HepG2 (cell line): ENCODE measurements around the gene LEF1. TPM values are rescaled to one million over a fixed set of nuclear protein-coding genes. Genes with fewer than 3 reads are reported as not detected.

Experiments
- ATAC-seq: fragments of 200-7000 bp; cut with Tn5 transposase; 3 replicates; pipeline ENCODE4 v1.9.1; 2020; ENCODE audit warnings: mild to moderate bottlenecking, moderate library complexity
- BruUV-seq: library from RNA; stranded (reverse); fragments of 400-500 nt; replicated peaks from 2 replicates; lab custom pipeline; 2021; lab: Mats Ljungman, UMichigan
- CTCF ChIA-PET: fragments of 300-600 bp; formaldehyde crosslinking; extraction: SDS; loops from one replicate; lab custom pipeline; 2021; ENCODE audit warnings: low total read pairs, inconsistent platforms, low intra/inter-chr PET ratio; lab: Yijun Ruan, JAX
- POLR2A ChIA-PET: fragments of 350-600 bp; sonication (Branson Sonifier 250); formaldehyde crosslinking; loops from one replicate; lab custom pipeline; 2020; ENCODE audit warnings: antibody characterized with exemption, inconsistent platforms; lab: Yijun Ruan, JAX
- DNase-seq: peaks from one replicate; pipeline ENCODE4 v3.0.0-alpha.2; 2015; ENCODE audit warnings: low spot score
- FAIRE-seq: peaks from 3 replicates; lab custom pipeline; 2011; peaks lifted over from hg19 to GRCh38; lab: Jason Lieb, UNC
- H2AFZ ChIP-seq: one replicate; pipeline ENCODE4 v1.6.1; 2011; ENCODE audit warnings: low read length, inconsistent platforms
- H3K27ac ChIP-seq: fragments of 300-600 bp; 3 replicates; pipeline ENCODE4 v1.8.0; 2011; ENCODE audit warnings: mixed run types, mild to moderate bottlenecking, mixed read lengths, low read length, inconsistent platforms; ENCODE audit not compliant: insufficient read depth; ENCODE audit errors: extremely low read length
- H3K27me3 ChIP-seq, 2 experiments: fragments of 200-600 bp in 1 of 2; 2 replicates in 1 of 2; 3 replicates in 1 of 2; pipeline versions ENCODE4 v1.6.0 to v1.8.0; 2011; ENCODE audit warnings: low read length in 2 of 2, mild to moderate bottlenecking in 2 of 2, moderate library complexity in 2 of 2, inconsistent platforms in 1 of 2; ENCODE audit not compliant: insufficient read depth in 2 of 2, control insufficient read depth in 1 of 2
- H3K36me3 ChIP-seq, 2 experiments: fragments of 200-600 bp in 1 of 2; replicated peaks in 1 of 2; 2 replicates in 1 of 2; 3 replicates in 1 of 2; pipeline versions ENCODE4 v1.5.1 to v1.8.0; 2011; ENCODE audit warnings: low read length in 2 of 2, inconsistent platforms in 1 of 2; ENCODE audit not compliant: insufficient read depth in 2 of 2, control insufficient read depth in 1 of 2
- H3K4me1 ChIP-seq: 2 replicates; pipeline ENCODE4 v1.5.1; 2012; ENCODE audit warnings: low read length, inconsistent platforms; ENCODE audit not compliant: insufficient read depth
- H3K4me2 ChIP-seq: 2 replicates; pipeline ENCODE4 v1.6.0; 2011; ENCODE audit warnings: low read depth, low read length, inconsistent platforms
- H3K4me3 ChIP-seq, 3 experiments: fragments of 200-600 bp in 1 of 3; sonication (generic), shearing (Covaris generic) in 1 of 3; replicated peaks in 1 of 3; 2 replicates each; pipeline ENCODE4 v1.5.1; 2011 to 2016; ENCODE audit warnings: low read length in 3 of 3, inconsistent platforms in 2 of 3, low read depth in 2 of 3, mild to moderate bottlenecking in 2 of 3, control low read depth in 1 of 3, mixed read lengths in 1 of 3; ENCODE audit not compliant: insufficient read depth in 1 of 3
- H3K79me2 ChIP-seq: one replicate; pipeline ENCODE4 v1.6.1; 2011; ENCODE audit warnings: low read length, inconsistent platforms; ENCODE audit not compliant: insufficient read depth
- H3K9ac ChIP-seq: 2 replicates; pipeline ENCODE4 v1.6.0; 2011; ENCODE audit warnings: mild to moderate bottlenecking, low read depth, low read length, inconsistent platforms; ENCODE audit not compliant: insufficient read depth
- H3K9me3 ChIP-seq: 2 replicates; pipeline ENCODE4 v1.5.1; 2012; ENCODE audit warnings: mild to moderate bottlenecking, low read length
- H4K20me1 ChIP-seq: 2 replicates; pipeline ENCODE4 v1.6.0; 2011; ENCODE audit warnings: inconsistent platforms, mild to moderate bottlenecking, low read length, moderate library complexity; ENCODE audit not compliant: insufficient read depth
- AGO1 ChIP-seq: fragments of 200-400 bp; formaldehyde crosslinking; IDR thresholded peaks from 2 replicates; pipeline ENCODE4 v1.6.1; 2017; ENCODE audit warnings: mild to moderate bottlenecking, low read depth, low read length, moderate library complexity; ENCODE audit not compliant: poor library complexity, severe bottlenecking
- BHLHE40 ChIP-seq: IDR thresholded peaks from 2 replicates; pipeline ENCODE4 v1.6.1; 2011; ENCODE audit warnings: low read length, improper control_type of control experiment
- EED ChIP-seq: sonication (generic); formaldehyde crosslinking; IDR thresholded peaks from 2 replicates; pipeline ENCODE4 v1.5.0; 2020; ENCODE audit warnings: mild to moderate bottlenecking, missing genetic modification reagents
- FOXM1 ChIP-seq: sonication (generic); formaldehyde crosslinking; IDR thresholded peaks from 2 replicates; pipeline ENCODE4 v1.5.0; 2020; ENCODE audit warnings: missing genetic modification reagents
- GABPA ChIP-seq, 2 experiments: IDR thresholded peaks; 2 replicates each; pipeline ENCODE4 v1.6.1; 2011 to 2016; ENCODE audit warnings: low read depth in 2 of 2, low read length in 1 of 2, missing biosample characterization in 1 of 2, missing genetic modification characterization in 1 of 2
- HIVEP1 ChIP-seq: sonication (generic); formaldehyde crosslinking; IDR thresholded peaks from 2 replicates; pipeline ENCODE4 v1.4.0; 2020; ENCODE audit warnings: mild to moderate bottlenecking, missing genetic modification reagents
- MED13 ChIP-seq: sonication (generic); formaldehyde crosslinking; IDR thresholded peaks from 2 replicates; pipeline ENCODE4 v1.5.0; 2020; ENCODE audit warnings: missing genetic modification reagents
- MXI1 ChIP-seq: IDR thresholded peaks from 3 replicates; pipeline ENCODE4 v1.6.1; 2012; ENCODE audit warnings: low read depth, low read length, inconsistent platforms, borderline replicate concordance
- NFKB2 ChIP-seq: sonication (generic); formaldehyde crosslinking; IDR thresholded peaks from 2 replicates; pipeline ENCODE4 v1.4.0; 2020; ENCODE audit warnings: missing genetic modification reagents, borderline replicate concordance
- RXRA ChIP-seq: sonication (generic); formaldehyde crosslinking; IDR thresholded peaks from 2 replicates; pipeline ENCODE4 v1.5.1; 2020; ENCODE audit warnings: missing genetic modification reagents
- SAP130 ChIP-seq: IDR thresholded peaks from 2 replicates; pipeline ENCODE4 v1.6.1; 2016; ENCODE audit warnings: low read depth
- UBTF ChIP-seq: sonication (generic); formaldehyde crosslinking; IDR thresholded peaks from 2 replicates; pipeline ENCODE4 v1.4.0; 2020; ENCODE audit warnings: mild to moderate bottlenecking, missing genetic modification reagents
- ZNF180 ChIP-seq: sonication (generic); formaldehyde crosslinking; IDR thresholded peaks from 2 replicates; pipeline ENCODE4 v1.4.0; 2020; ENCODE audit warnings: low read depth, missing genetic modification reagents, borderline replicate concordance
- WGBS: methylation state at CpG from one replicate; pipeline ENCODE4 v1.1.6; 2017; ENCODE audit warnings: low lambda C conversion rate; 5-methylcytosine and 5-hydroxymethylcytosine counted together
- in situ Hi-C: cut with HindIII; loops from 2 replicates; pipeline ENCODE4 v1.10.0; 2017; ENCODE audit warnings: low pct_unique_long_range_greater_than_20kb; ENCODE audit not compliant: extremely low pct_ligation_motif_present
- intact Hi-C: fragments of 100-400 bp; cut with micrococcal nuclease; formaldehyde crosslinking; loops from one replicate; pipeline ENCODE4 v1.10.0; 2022; ENCODE audit not compliant: unreplicated experiment
- polyA plus RNA-seq, 8 experiments: library from polyadenylated mRNA; depleted of rRNA in 3 of 8; stranded (reverse) in 7 of 8; unstranded in 1 of 8; fragments of >200 nt; fragmentation: Illumina TruSeq in 4 of 8; extraction: Trizol in 4 of 8; gene quantifications; 2 replicates each; pipeline versions ENCODE4 v1.2.1 to v1.2.3, GENCODE V29; 2011 to 2016; ENCODE audit warnings: low read depth in 4 of 8, missing spikeins in 1 of 8, mixed read lengths in 1 of 8; ENCODE audit not compliant: insufficient read depth in 1 of 8
- total RNA-seq, 5 experiments: library from RNA; depleted of rRNA; stranded (reverse); fragments of >200 nt; fragmentation: Illumina TruSeq; extraction: Trizol; gene quantifications; 2 replicates each; pipeline ENCODE4 v1.2.3, GENCODE V29; 2016; ENCODE audit warnings: low read depth in 1 of 5
- TF ChIP-seq, protein P1 (sequence below): sonication (generic); formaldehyde crosslinking; IDR thresholded peaks from 2 replicates; pipeline ENCODE4 v1.4.0; 2020; ENCODE audit warnings: mild to moderate bottlenecking, missing genetic modification reagents

The LEF1 gene
- total and polyA plus RNA-seq, 2 of the 13 experiments (the other 11 are each of a cell fraction or from before 2014, with no cell fraction given), result 0.22 to 0.29 TPM

GRCh38 chr4:108169664-108170063 lies 932 bp upstream of the LEF1 start (continued):
- TF ChIP-seq MED13 (CRISPR knock-in tag), result no peak
- TF ChIP-seq BHLHE40, result no peak
- TF ChIP-seq, protein P1, sequence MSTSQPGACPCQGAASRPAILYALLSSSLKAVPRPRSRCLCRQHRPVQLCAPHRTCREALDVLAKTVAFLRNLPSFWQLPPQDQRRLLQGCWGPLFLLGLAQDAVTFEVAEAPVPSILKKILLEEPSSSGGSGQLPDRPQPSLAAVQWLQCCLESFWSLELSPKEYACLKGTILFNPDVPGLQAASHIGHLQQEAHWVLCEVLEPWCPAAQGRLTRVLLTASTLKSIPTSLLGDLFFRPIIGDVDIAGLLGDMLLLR (CRISPR knock-in tag), result no peak
- TF ChIP-seq SAP130 (CRISPR knock-in tag), result no peak
- TF ChIP-seq GABPA (IDR thresholded peaks at IDR 0.05; ENCODE audit: low read depth, low read length), result no peak
- TF ChIP-seq GABPA (CRISPR knock-in tag; IDR thresholded peaks at IDR 0.05; ENCODE audit: low read depth), result no peak
- TF ChIP-seq MXI1, result no peak
- TF ChIP-seq NFKB2 (CRISPR knock-in tag), result no peak
- TF ChIP-seq EED (CRISPR knock-in tag), result no peak

- in situ Hi-C loops (no loop called here), intact Hi-C loops (no loop called here)
- BruUV-seq, result no TSS peak
- Histone ChIP-seq H3K27me3 (peaks cover 8 to 59% of the 10 kb centered on the region in 2 experiments; a peak in 4 of 5 replicates), H3K4me2 (peak overlapping the region; percentile 56), H3K9ac (no peak overlapping the region), H3K79me2 (no peaks in the 10 kb centered on the region), H3K36me3 (no peaks in the 10 kb centered on the region), H3K4me3 (peak overlapping the region; percentile 40 to 51 (median 41)), H3K4me1 (peaks cover 23% of the 10 kb centered on the region), H2AFZ (no peak overlapping the region), H3K9me3 (no peaks in the 10 kb centered on the region), H3K27ac (no peak overlapping the region), H4K20me1 (no peaks in the 10 kb centered on the region)
- no peak for TF ChIP-seq ZNF180 (CRISPR knock-in tag)
- 0 out of 2 replicates have a peak, but pooled peaks have one; percentile 1 for TF ChIP-seq UBTF (CRISPR knock-in tag)
- TF ChIP-seq AGO1, result no peak
- no peak for TF ChIP-seq RXRA (CRISPR knock-in tag)
- no peak for TF ChIP-seq FOXM1 (CRISPR knock-in tag)
- TF ChIP-seq HIVEP1 (CRISPR knock-in tag), result no peak
- FAIRE-seq, result no peak
- no peak for DNase-seq
- CTCF ChIA-PET, result no interaction called here
- ATAC-seq, result no peak
- POLR2A ChIA-PET, result no interaction called here
- 2% methylated on average over 25 of the region's 30 CpGs for WGBS
Observed at GRCh38 chr4:108168160-108168670, 517 bp downstream of the LEF1 start.
